IMR-90 (cell line): Measurements from ENCODE around the gene ROBO3. TPM values are rescaled to one million over a fixed set of nuclear protein-coding genes. Genes with fewer than 3 reads are reported as not detected.

Experiments used
- ATAC-seq: fragments of 200-7000 bp; cut with Tn5 transposase; 2 replicates; pipeline ENCODE4 v1.9.1; 2020; ENCODE audit warnings: low read depth, mild to moderate bottlenecking, moderate library complexity
- BruUV-seq: library from RNA; stranded (reverse); fragments of 400-500 nt; replicated peaks from 2 replicates; lab custom pipeline; 2021; lab: Mats Ljungman, UMichigan
- CTCF ChIA-PET: fragments of 300-600 bp; formaldehyde crosslinking; extraction: SDS; loops from one replicate; lab custom pipeline; 2021; ENCODE audit warnings: antibody characterized with exemption; lab: Yijun Ruan, JAX
- POLR2A ChIA-PET: fragments of 300-600 bp; sonication (Branson Sonifier 250); formaldehyde crosslinking; loops from one replicate; lab custom pipeline; 2022; ENCODE audit warnings: antibody characterized with exemption; ENCODE audit not compliant: unreplicated experiment; lab: Charles Lee
- DNase-seq: peaks from one replicate; pipeline ENCODE4 v3.0.0; 2013
- H2AFZ ChIP-seq: replicated peaks from 2 replicates; pipeline ENCODE3; 2013; ENCODE audit warnings: low read length, mild to moderate bottlenecking; ENCODE audit not compliant: poor library complexity
- H2AK5ac ChIP-seq: 2 replicates; pipeline ENCODE4 v1.6.1; 2013; ENCODE audit warnings: low read depth, low read length, inconsistent platforms
- H2AK9ac ChIP-seq: replicated peaks from 2 replicates; pipeline ENCODE3; 2013; ENCODE audit warnings: mild to moderate bottlenecking, low read depth, low read length, moderate library complexity; ENCODE audit not compliant: poor library complexity
- H2BK120ac ChIP-seq: 2 replicates; pipeline ENCODE4 v1.6.1; 2013; ENCODE audit warnings: low read depth, low read length, inconsistent platforms
- H2BK15ac ChIP-seq: 3 replicates; pipeline ENCODE4 v1.6.1; 2013; ENCODE audit warnings: low read depth, low read length, inconsistent platforms
- H2BK20ac ChIP-seq: 2 replicates; pipeline ENCODE4 v1.6.1; 2013; ENCODE audit warnings: low read depth, mild to moderate bottlenecking, inconsistent platforms, low read length, moderate library complexity
- H2BK5ac ChIP-seq: 2 replicates; pipeline ENCODE4 v1.6.1; 2013; ENCODE audit warnings: mild to moderate bottlenecking, low read depth, low read length, inconsistent platforms; ENCODE audit not compliant: poor library complexity, severe bottlenecking
- H3K14ac ChIP-seq: replicated peaks from 2 replicates; pipeline ENCODE4 v1.6.1; 2013; ENCODE audit warnings: low read depth, low read length, inconsistent platforms
- H3K18ac ChIP-seq: 2 replicates; pipeline ENCODE4 v1.6.1; 2013; ENCODE audit warnings: low read depth, low read length, control low read depth
- H3K23ac ChIP-seq: 2 replicates; pipeline ENCODE4 v1.6.1; 2013; ENCODE audit warnings: low read depth, low read length, inconsistent platforms
- H3K27ac ChIP-seq: 2 replicates; pipeline ENCODE4 v1.5.1; 2013; ENCODE audit warnings: mild to moderate bottlenecking, control low read depth, low read length; ENCODE audit not compliant: insufficient read depth
- H3K27me3 ChIP-seq: 2 replicates; pipeline ENCODE4 v1.6.1; 2013; ENCODE audit warnings: low read length; ENCODE audit not compliant: control insufficient read depth, insufficient read depth
- H3K36me3 ChIP-seq: 2 replicates; pipeline ENCODE4 v1.6.1; 2013; ENCODE audit warnings: low read length, mixed read lengths; ENCODE audit not compliant: control insufficient read depth, insufficient read depth
- H3K4ac ChIP-seq: 2 replicates; pipeline ENCODE4 v1.6.1; 2013; ENCODE audit warnings: low read depth, low read length, inconsistent platforms
- H3K4me1 ChIP-seq: 2 replicates; pipeline ENCODE4 v1.6.1; 2013; ENCODE audit warnings: low read length, mixed read lengths; ENCODE audit not compliant: control insufficient read depth, insufficient read depth
- H3K4me2 ChIP-seq: 2 replicates; pipeline ENCODE4 v1.6.1; 2013; ENCODE audit warnings: low read depth, mild to moderate bottlenecking, control low read depth, low read length, moderate library complexity
- H3K4me3 ChIP-seq: 2 replicates; pipeline ENCODE4 v1.5.1; 2013; ENCODE audit warnings: low read depth, mild to moderate bottlenecking, control low read depth, low read length, moderate library complexity; ENCODE audit not compliant: insufficient read depth
- H3K56ac ChIP-seq: 2 replicates; pipeline ENCODE4 v1.6.1; 2013; ENCODE audit warnings: low read length, inconsistent platforms; ENCODE audit not compliant: insufficient read depth; ENCODE audit errors: extremely low read depth
- H3K79me1 ChIP-seq, 2 experiments: 2 replicates each; pipeline ENCODE4 v1.6.1; 2013; ENCODE audit warnings: low read length in 2 of 2, inconsistent platforms in 1 of 2, low read depth in 1 of 2
- H3K9ac ChIP-seq: 2 replicates; pipeline ENCODE4 v1.6.1; 2013; ENCODE audit warnings: low read depth, low read length, control low read depth
- H3K9me1 ChIP-seq: 2 replicates; pipeline ENCODE4 v1.6.1; 2013; ENCODE audit warnings: low read length, inconsistent platforms; ENCODE audit not compliant: insufficient read depth
- H3K9me3 ChIP-seq: 2 replicates; pipeline ENCODE4 v1.6.1; 2013; ENCODE audit warnings: low read length; ENCODE audit not compliant: control insufficient read depth, insufficient read depth
- H4K20me1 ChIP-seq: 2 replicates; pipeline ENCODE4 v1.6.1; 2013; ENCODE audit warnings: low read length, inconsistent platforms; ENCODE audit not compliant: insufficient read depth
- H4K5ac ChIP-seq: 2 replicates; pipeline ENCODE4 v1.6.1; 2013; ENCODE audit warnings: mild to moderate bottlenecking, low read depth, low read length, control low read depth
- H4K8ac ChIP-seq, 2 experiments: 2 replicates each; pipeline ENCODE4 v1.6.1; 2013; ENCODE audit warnings: low read depth in 2 of 2, low read length in 2 of 2, control low read depth in 1 of 2, inconsistent platforms in 1 of 2
- H4K91ac ChIP-seq: 2 replicates; pipeline ENCODE4 v1.6.1; 2013; ENCODE audit warnings: low read depth, low read length, inconsistent platforms; ENCODE audit not compliant: insufficient read depth
- CEBPB ChIP-seq: IDR thresholded peaks from 2 replicates; pipeline ENCODE4 v1.6.1; 2012; ENCODE audit warnings: low read depth, low read length, improper control_type of control experiment
- ELK1 ChIP-seq: fragments of 150-350 bp; IDR thresholded peaks from 2 replicates; pipeline ENCODE4 v1.6.1; 2016; ENCODE audit warnings: low read depth, mild to moderate bottlenecking, low read length, moderate library complexity, borderline replicate concordance
- FOS ChIP-seq: fragments of 150-350 bp; IDR thresholded peaks from 2 replicates; pipeline ENCODE4 v1.6.1; 2016; ENCODE audit warnings: low read depth, low read length
- MAZ ChIP-seq: IDR thresholded peaks from 2 replicates; pipeline ENCODE4 v1.6.1; 2012; ENCODE audit warnings: low read depth, mild to moderate bottlenecking, low read length, improper control_type of control experiment, moderate library complexity, borderline replicate concordance
- MXI1 ChIP-seq: IDR thresholded peaks from 2 replicates; pipeline ENCODE4 v1.6.1; 2012; ENCODE audit warnings: low read depth, mild to moderate bottlenecking, low read length, moderate library complexity, borderline replicate concordance
- NFE2L2 ChIP-seq: fragments of 150-350 bp; IDR thresholded peaks from 2 replicates; pipeline ENCODE4 v1.6.1; 2016; ENCODE audit warnings: low read depth, mild to moderate bottlenecking, low read length
- POLR2A ChIP-seq: IDR thresholded peaks from 2 replicates; pipeline ENCODE4 v1.6.1; 2012; ENCODE audit warnings: mild to moderate bottlenecking, low read depth, low read length
- RCOR1 ChIP-seq: IDR thresholded peaks from 2 replicates; pipeline ENCODE4 v1.6.1; 2012; ENCODE audit warnings: mild to moderate bottlenecking, low read length, improper control_type of control experiment; ENCODE audit not compliant: insufficient replicate concordance
- RFX5 ChIP-seq: IDR thresholded peaks from 2 replicates; pipeline ENCODE4 v1.8.0; 2012; ENCODE audit warnings: low read depth, mild to moderate bottlenecking, low read length, moderate library complexity
- SMC3 ChIP-seq: fragments of 150-350 bp; IDR thresholded peaks from 2 replicates; pipeline ENCODE4 v1.6.1; 2016; ENCODE audit warnings: low read depth, mild to moderate bottlenecking, antibody characterized with exemption, low read length, moderate library complexity
- WGBS, 2 experiments: methylation state at CpG; one replicate each; pipeline versions ENCODE4 v1.1.5 to v1.1.7; 2013; ENCODE audit warnings: missing lambda C conversion rate in 2 of 2; ENCODE audit not compliant: insufficient read length in 1 of 2; ENCODE audit errors: extremely low coverage in 2 of 2; 5-methylcytosine and 5-hydroxymethylcytosine counted together
- dilution Hi-C: fragments of 300-500 bp; cut with HindIII; formaldehyde crosslinking; loops from one replicate; pipeline ENCODE4 v1.14.3; 2018; ENCODE audit warnings: low sequenced_read_pairs; ENCODE audit not compliant: unreplicated experiment
- in situ Hi-C: fragments of 300-500 bp; cut with MboI; formaldehyde crosslinking; loops from 3 replicates; pipeline ENCODE4 v1.14.3; 2019; ENCODE audit warnings: low sequenced_read_pairs, inconsistent platforms, mixed read lengths
- intact Hi-C: fragments of 100-400 bp; cut with micrococcal nuclease; formaldehyde crosslinking; loops from 2 replicates; pipeline ENCODE4 v1.10.0; 2022
- polyA plus RNA-seq, 3 experiments: library from polyadenylated mRNA; depleted of rRNA; stranded (reverse); fragments of >200 nt; gene quantifications; 2 replicates each; pipeline ENCODE4 v1.2.3, GENCODE V29; 2012; ENCODE audit warnings: low replicate concordance in 1 of 3
- total RNA-seq: library from RNA; depleted of rRNA; stranded (reverse); fragments of >200 nt; gene quantifications from 2 replicates; pipeline ENCODE4 v1.2.3, GENCODE V29; 2012
- TF ChIP-seq, protein P1 (sequence below): conservative IDR thresholded peaks from 2 replicates; pipeline ENCODE4 v1.5.1; 2012; ENCODE audit warnings: mild to moderate bottlenecking, low read depth, low read length, improper control_type of control experiment
- TF ChIP-seq, protein P2 (sequence below): fragments of 150-350 bp; IDR thresholded peaks from 2 replicates; pipeline ENCODE4 v1.6.1; 2017; ENCODE audit warnings: mild to moderate bottlenecking, antibody characterized with exemption, low read length, low read depth

ROBO3 gene
- total and polyA plus RNA-seq, 2 of the 4 experiments (the other 2 are of a cell fraction) = 12.0 to 54.1 TPM

DNA sequence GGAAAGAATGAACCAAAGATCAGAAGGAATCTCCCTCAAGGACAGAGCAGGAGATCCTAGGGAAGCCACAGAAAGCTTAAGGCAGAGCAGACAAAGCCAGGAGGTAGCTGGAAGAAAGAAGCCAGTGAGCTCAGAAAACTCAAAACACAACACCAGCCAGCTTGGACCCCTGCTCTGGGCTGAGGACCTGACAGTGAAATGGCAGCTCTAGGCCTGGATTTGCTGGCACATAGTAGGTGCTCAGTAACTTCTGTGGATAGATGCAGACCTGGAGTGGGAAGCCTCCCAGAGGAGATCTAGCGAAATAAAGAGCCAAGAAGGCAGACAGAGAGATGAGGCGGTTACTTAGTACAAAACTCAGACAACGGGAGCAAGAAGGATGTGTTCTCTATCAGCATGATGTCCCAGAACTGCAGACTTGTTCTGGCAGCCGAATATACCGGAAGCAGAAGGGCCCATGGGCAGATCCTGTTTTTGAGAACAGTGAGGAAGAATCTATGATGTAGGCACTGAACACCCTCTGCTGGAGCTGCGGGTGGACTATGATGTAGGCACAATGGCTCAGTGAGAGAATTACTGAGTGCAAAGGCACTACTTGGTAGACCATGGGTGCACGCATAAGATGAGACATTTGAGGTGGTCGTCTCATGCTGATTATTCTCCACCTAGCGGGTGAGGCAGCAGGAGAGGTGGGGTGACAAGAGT, 27.7 kb downstream of the ROBO3 start:
- no peak overlapping the region for H3K18ac ChIP-seq
- POLR2A ChIA-PET = no interaction called here
- no peak overlapping the region for H4K8ac ChIP-seq
- no peak overlapping the region for H2AK5ac ChIP-seq
- H3K79me1 ChIP-seq = peaks cover 0 to 3% of the 10 kb centered on the region in 2 experiments; a peak in 1 of 4 replicates
- no peak overlapping the region for H3K4me2 ChIP-seq
- intact Hi-C loops (no loop called here), in situ Hi-C loops (no loop called here), dilution Hi-C loops (no loop called here)
- no peak overlapping the region for H2BK120ac ChIP-seq
- WGBS, 2 experiments = 98% methylated on average over 6 of the region's 9 CpGs; no CpG with 5 or more reads in 1 of the 2 experiments
- no peaks in the 10 kb centered on the region for H4K20me1 ChIP-seq
- CTCF ChIA-PET = no interaction called here
- H2BK20ac ChIP-seq = no peak overlapping the region
- H2AK9ac ChIP-seq = no peak overlapping the region
- no peaks in the 10 kb centered on the region for H3K36me3 ChIP-seq
- H2AFZ ChIP-seq = no peak overlapping the region
- no peak overlapping the region for H2BK15ac ChIP-seq
- H3K27me3 ChIP-seq = no peaks in the 10 kb centered on the region
- H4K91ac ChIP-seq = no peak overlapping the region; the same call in 1 of the 2 replicates
- H2BK5ac ChIP-seq = no peak overlapping the region
- DNase-seq (no peak), ATAC-seq (no peak)
- no peaks in the 10 kb centered on the region for H3K9me3 ChIP-seq
- TF ChIP-seq, protein P1, sequence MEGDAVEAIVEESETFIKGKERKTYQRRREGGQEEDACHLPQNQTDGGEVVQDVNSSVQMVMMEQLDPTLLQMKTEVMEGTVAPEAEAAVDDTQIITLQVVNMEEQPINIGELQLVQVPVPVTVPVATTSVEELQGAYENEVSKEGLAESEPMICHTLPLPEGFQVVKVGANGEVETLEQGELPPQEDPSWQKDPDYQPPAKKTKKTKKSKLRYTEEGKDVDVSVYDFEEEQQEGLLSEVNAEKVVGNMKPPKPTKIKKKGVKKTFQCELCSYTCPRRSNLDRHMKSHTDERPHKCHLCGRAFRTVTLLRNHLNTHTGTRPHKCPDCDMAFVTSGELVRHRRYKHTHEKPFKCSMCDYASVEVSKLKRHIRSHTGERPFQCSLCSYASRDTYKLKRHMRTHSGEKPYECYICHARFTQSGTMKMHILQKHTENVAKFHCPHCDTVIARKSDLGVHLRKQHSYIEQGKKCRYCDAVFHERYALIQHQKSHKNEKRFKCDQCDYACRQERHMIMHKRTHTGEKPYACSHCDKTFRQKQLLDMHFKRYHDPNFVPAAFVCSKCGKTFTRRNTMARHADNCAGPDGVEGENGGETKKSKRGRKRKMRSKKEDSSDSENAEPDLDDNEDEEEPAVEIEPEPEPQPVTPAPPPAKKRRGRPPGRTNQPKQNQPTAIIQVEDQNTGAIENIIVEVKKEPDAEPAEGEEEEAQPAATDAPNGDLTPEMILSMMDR = no peak
- TF ChIP-seq, protein P2, sequence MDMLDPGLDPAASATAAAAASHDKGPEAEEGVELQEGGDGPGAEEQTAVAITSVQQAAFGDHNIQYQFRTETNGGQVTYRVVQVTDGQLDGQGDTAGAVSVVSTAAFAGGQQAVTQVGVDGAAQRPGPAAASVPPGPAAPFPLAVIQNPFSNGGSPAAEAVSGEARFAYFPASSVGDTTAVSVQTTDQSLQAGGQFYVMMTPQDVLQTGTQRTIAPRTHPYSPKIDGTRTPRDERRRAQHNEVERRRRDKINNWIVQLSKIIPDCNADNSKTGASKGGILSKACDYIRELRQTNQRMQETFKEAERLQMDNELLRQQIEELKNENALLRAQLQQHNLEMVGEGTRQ = no peak
- no peak for TF ChIP-seq CEBPB
- TF ChIP-seq ELK1 = no peak
- no peak for TF ChIP-seq NFE2L2
- no peak for TF ChIP-seq POLR2A
- TF ChIP-seq SMC3 = no peak
- TF ChIP-seq RFX5 = no peak
- no peak for TF ChIP-seq FOS
- TF ChIP-seq MXI1 = no peak
- no peak for TF ChIP-seq MAZ
- no peak for TF ChIP-seq RCOR1
- no peak overlapping the region for H3K4ac ChIP-seq
- no peak overlapping the region for H3K14ac ChIP-seq
- no peak overlapping the region for H4K5ac ChIP-seq
- H3K4me1 ChIP-seq = peaks cover 13% of the 10 kb centered on the region
- no peak overlapping the region for H3K9ac ChIP-seq
- BruUV-seq = no TSS peak
- no peak overlapping the region for H3K23ac ChIP-seq
- no peak overlapping the region for H3K56ac ChIP-seq
- peaks cover 15% of the 10 kb centered on the region for H3K9me1 ChIP-seq
- H3K4me3 ChIP-seq = no peak overlapping the region
- no peak overlapping the region for H3K27ac ChIP-seq
